ENCODE data around the gene CEP350. TPM values are rescaled to one million over a fixed set of nuclear protein-coding genes. Genes with fewer than 3 reads are reported as not detected.

Gene CEP350
- total and polyA plus RNA-seq, 2 of the 4 experiments (the other 2 are of a cell fraction), result 5.0 to 36.4 TPM

DNA sequence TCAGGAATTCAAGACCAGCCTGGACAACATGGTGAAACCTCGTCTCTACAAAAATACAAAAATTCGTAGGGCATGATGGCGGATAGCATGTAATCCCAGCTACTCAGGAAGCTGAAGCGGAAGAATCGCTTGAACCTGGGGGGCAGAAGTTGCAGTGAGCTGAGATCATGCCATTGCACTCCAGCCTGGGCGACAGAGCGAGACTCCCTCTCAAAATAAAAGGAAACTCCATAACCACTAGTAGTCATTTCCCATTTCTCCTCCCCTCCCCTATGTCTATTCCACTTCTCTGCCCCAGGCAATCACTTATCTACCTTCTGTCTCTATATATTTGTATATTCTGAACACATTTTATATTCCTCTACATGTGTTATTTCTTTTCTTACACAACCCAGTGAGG is 4.0 kb upstream of the CEP350 start:
- no peak overlapping the region for H3K4me3 ChIP-seq (ENCODE audit: insufficient read depth, low read depth, low read length)
- no peak overlapping the region for H2AFZ ChIP-seq (replicated peaks; ENCODE audit: low read length, poor library complexity)
- H3K56ac ChIP-seq (ENCODE audit: extremely low read depth, insufficient read depth, low read length), result no peak overlapping the region
- WGBS, 2 experiments (ENCODE audit: extremely low coverage in 2 of 2, insufficient read length in 1 of 2), result 93% methylated on average over 3 of the region's 7 CpGs; no CpG with 5 or more reads in 1 of the 2 experiments
- no peak overlapping the region for H3K4me2 ChIP-seq (ENCODE audit: low read depth, low read length)
- H2BK15ac ChIP-seq (ENCODE audit: low read depth, low read length), result no peak overlapping the region
- H3K27ac ChIP-seq (ENCODE audit: insufficient read depth, low read length), result no peak overlapping the region
- H4K8ac ChIP-seq (ENCODE audit: low read depth in 2 of 2, low read length in 2 of 2), result no peak overlapping the region
- H3K23ac ChIP-seq (ENCODE audit: low read depth, low read length), result no peak overlapping the region
- no peak overlapping the region for H2BK120ac ChIP-seq (ENCODE audit: low read depth, low read length)
- H3K4ac ChIP-seq (ENCODE audit: low read depth, low read length), result no peak overlapping the region
- intact Hi-C loops (cut with micrococcal nuclease), result loop anchor here (5.0 kb wide), 1 partner anchor 68 kb away; the partner anchor contains the start of gene TOR1AIP1
- ATAC-seq (ENCODE audit: low read depth), result no peak
- peaks cover 0 to 4% of the 10 kb centered on the region in 2 experiments; a peak in 1 of 4 replicates for H3K79me1 ChIP-seq (ENCODE audit: low read depth in 1 of 2, low read length in 2 of 2)
- H3K9me1 ChIP-seq (ENCODE audit: insufficient read depth, low read length), result no peaks in the 10 kb centered on the region
- no TSS peak for BruUV-seq (replicated peaks)
- TF ChIP-seq RFX5 (IDR thresholded peaks at IDR 0.05; ENCODE audit: low read depth, low read length), result no peak
- no peak overlapping the region for H4K5ac ChIP-seq (ENCODE audit: low read depth, low read length)
- H3K4me1 ChIP-seq (ENCODE audit: control insufficient read depth, insufficient read depth, low read length), result peaks cover 2% of the 10 kb centered on the region; the same call in 1 of the 2 replicates
- H4K91ac ChIP-seq (ENCODE audit: insufficient read depth, low read depth, low read length), result no peak overlapping the region
- DNase-seq, result no peak
- no peak overlapping the region for H3K9ac ChIP-seq (ENCODE audit: low read depth, low read length)
- H4K20me1 ChIP-seq (ENCODE audit: insufficient read depth, low read length), result no peaks in the 10 kb centered on the region; the same call in 1 of the 2 replicates
- H3K18ac ChIP-seq (ENCODE audit: low read depth, low read length), result no peak overlapping the region
- no peak overlapping the region for H2AK9ac ChIP-seq (replicated peaks; ENCODE audit: low read depth, low read length, poor library complexity)
- H3K9me3 ChIP-seq (ENCODE audit: control insufficient read depth, insufficient read depth, low read length), result no peaks in the 10 kb centered on the region
- no peak overlapping the region for H3K14ac ChIP-seq (replicated peaks; ENCODE audit: low read depth, low read length)
- H2AK5ac ChIP-seq (ENCODE audit: low read depth, low read length), result no peak overlapping the region
- no peak overlapping the region for H2BK5ac ChIP-seq (ENCODE audit: low read depth, low read length, poor library complexity, severe bottlenecking)
- H3K27me3 ChIP-seq (ENCODE audit: control insufficient read depth, insufficient read depth, low read length), result no peaks in the 10 kb centered on the region
- in situ Hi-C loops (cut with MboI; ENCODE audit: low sequenced_read_pairs), result no loop called here
- POLR2A ChIA-PET (ENCODE audit: unreplicated experiment), result no interaction called here
- H3K36me3 ChIP-seq (ENCODE audit: control insufficient read depth, insufficient read depth, low read length), result no peaks in the 10 kb centered on the region
- dilution Hi-C loops (cut with HindIII; ENCODE audit: low sequenced_read_pairs, unreplicated experiment), result no loop called here
- no peak overlapping the region for H2BK20ac ChIP-seq (ENCODE audit: low read depth, low read length)
- CTCF ChIA-PET, result no interaction called here
